Ovary (tissue), 9 donors: Measurements from ENCODE around the gene XXYLT1. TPM values are rescaled to one million over a fixed set of nuclear protein-coding genes. Genes with fewer than 3 reads are reported as not detected.

Source experiments
- DNase-seq, 5 donors: peaks; one replicate each; pipeline ENCODE4 v3.0.0-alpha.2; 2019 to 2020
- H3K27ac ChIP-seq, 2 donors: fragments of 200-600 bp; one replicate each; pipeline versions ENCODE4 v1.5.1 to v1.8.0; 2019 to 2022
- H3K27me3 ChIP-seq: fragments of 200-600 bp; one replicate; pipeline ENCODE4 v1.8.0; 2022
- H3K36me3 ChIP-seq: fragments of 200-600 bp; sonication (generic); one replicate; pipeline ENCODE4 v1.5.1; 2019
- H3K4me1 ChIP-seq: one replicate; pipeline ENCODE4 v1.8.1; 2013; ENCODE audit warnings: mild to moderate bottlenecking, moderate library complexity; ENCODE audit not compliant: insufficient read depth
- H3K4me3 ChIP-seq: fragments of 200-600 bp; sonication (generic); one replicate; pipeline ENCODE4 v1.5.1; 2017
- H3K9me3 ChIP-seq, 2 donors: fragments of 200-600 bp in 1 of 2; sonication (generic) in 1 of 2; one replicate each; pipeline versions ENCODE4 v1.5.1 to v1.8.1; 2013 to 2019; ENCODE audit warnings: mild to moderate bottlenecking in 1 of 2, moderate library complexity in 1 of 2
- EP300 ChIP-seq: sonication (generic); formaldehyde crosslinking; IDR thresholded peaks from one replicate; pipeline ENCODE4 v1.6.1; 2017; ENCODE audit warnings: antibody characterized with exemption
- POLR2A ChIP-seq: fragments of 450-650 bp; IDR thresholded peaks from one replicate; pipeline ENCODE4 v1.6.1; 2017; ENCODE audit warnings: antibody characterized with exemption, mild to moderate bottlenecking, moderate library complexity
- WGBS, 3 donors: extraction: QIAGEN DNeasy Blood & Tissue Kit in 1 of 3; methylation state at CpG; one replicate each; pipeline versions ENCODE4 v1.1.5 to v1.1.7; 2013 to 2017; 5-methylcytosine and 5-hydroxymethylcytosine counted together
- intact Hi-C, 4 donors: fragments of 100-400 bp; cut with DNase I; formaldehyde crosslinking; loops; one replicate each; pipeline versions ENCODE4 v1.11.0 to v1.15.1; 2022 to 2023
- polyA plus RNA-seq, 2 donors: library from polyadenylated mRNA; stranded (reverse); fragments of 200-250 nt in 1 of 2; fragments of 350-450 nt in 1 of 2; fragmentation: Illumina TruSeq in 1 of 2; extraction: RNeasy Lipid Tissue Mini Kit (QIAGEN cat#74804) in 1 of 2; gene quantifications; one replicate each; pipeline ENCODE4 v1.2.3, GENCODE V29; 2013 to 2014
- total RNA-seq, 7 donors: library from RNA; depleted of rRNA in 2 of 7; stranded (reverse); fragments of >200 nt in 2 of 7; fragmentation: NEBNext Ultra II Directional in 3 of 7; extraction: Animal tissue kit (Norgen Biotek cat#: 25700) in 3 of 7; gene quantifications; one replicate each; pipeline versions ENCODE4 v1.1.0 to v1.2.4, GENCODE V29; 2016 to 2023
- TF ChIP-seq, protein P1 (sequence below), 3 donors: fragments of 450-650 bp in 2 of 3; fragments of 200-600 bp in 1 of 3; IDR thresholded peaks; one replicate each; pipeline versions ENCODE4 v1.5.1 to v1.8.0; 2016 to 2022; ENCODE audit warnings: antibody characterized with exemption in 3 of 3, mild to moderate bottlenecking in 1 of 3
- donor health status: DM: no; HTN: no; CAD: no; lungs with moderate emphysema.
- donor health status: DM: no; HTN: no; CAD: no.
- donor health status: Bipolar disorder and iron deficiency.
- donor health status: DM: yes; HTN: yes; CAD: no.
- donor health status: DM: no; HTN: no; CAD: no.
- donor health status: DM: yes; HTN: yes; CAD: no.

XXYLT1 gene
- total and polyA plus RNA-seq, 9 donors, result 5.6 to 13.6 (median 10.2) TPM

DNA sequence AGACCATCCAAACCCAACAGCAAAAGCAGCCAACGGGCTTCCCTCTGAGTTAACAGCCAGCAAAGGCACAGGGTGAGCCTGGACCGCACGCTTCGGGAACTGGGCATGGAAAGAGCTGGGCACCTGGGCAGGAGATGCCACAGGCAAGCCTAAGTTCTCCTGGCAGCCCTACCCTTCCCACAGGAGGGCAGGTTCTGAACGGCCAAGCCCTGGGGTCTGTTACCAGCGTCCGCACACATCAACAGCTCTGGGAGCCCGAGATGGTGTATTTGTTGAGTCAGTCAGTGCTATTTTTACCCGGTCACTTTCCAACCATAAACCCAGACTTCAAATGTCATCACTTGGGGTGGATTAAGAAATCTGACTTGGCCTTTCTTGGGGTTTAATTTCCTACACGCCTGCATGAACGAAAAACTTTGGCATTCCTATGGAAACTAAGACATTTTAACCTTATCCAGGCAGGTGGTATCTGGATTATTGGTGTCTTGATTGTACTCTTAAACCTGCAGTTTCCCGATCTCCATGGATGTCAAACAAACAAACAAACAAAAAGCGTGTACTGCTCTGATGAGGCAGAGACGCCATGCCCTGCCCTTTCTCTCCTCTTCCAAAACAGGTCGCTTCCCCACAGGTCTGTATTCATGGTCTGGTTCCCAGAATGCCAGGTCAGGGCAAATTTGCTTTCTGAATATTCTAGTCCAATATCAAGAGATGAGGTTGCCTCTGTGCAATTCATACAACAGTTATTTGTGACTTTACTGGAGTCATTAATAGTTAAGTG is 99.7 kb downstream of the XXYLT1 start:
- Histone ChIP-seq H3K36me3 (no peaks in the 10 kb centered on the region), H3K27me3 (no peaks in the 10 kb centered on the region), H3K27ac (no peak overlapping the region), H3K4me1 (no peaks in the 10 kb centered on the region), H3K9me3 (no peaks in the 10 kb centered on the region), H3K4me3 (no peak overlapping the region)
- intact Hi-C loops, result no loop called here
- TF ChIP-seq, protein P1, sequence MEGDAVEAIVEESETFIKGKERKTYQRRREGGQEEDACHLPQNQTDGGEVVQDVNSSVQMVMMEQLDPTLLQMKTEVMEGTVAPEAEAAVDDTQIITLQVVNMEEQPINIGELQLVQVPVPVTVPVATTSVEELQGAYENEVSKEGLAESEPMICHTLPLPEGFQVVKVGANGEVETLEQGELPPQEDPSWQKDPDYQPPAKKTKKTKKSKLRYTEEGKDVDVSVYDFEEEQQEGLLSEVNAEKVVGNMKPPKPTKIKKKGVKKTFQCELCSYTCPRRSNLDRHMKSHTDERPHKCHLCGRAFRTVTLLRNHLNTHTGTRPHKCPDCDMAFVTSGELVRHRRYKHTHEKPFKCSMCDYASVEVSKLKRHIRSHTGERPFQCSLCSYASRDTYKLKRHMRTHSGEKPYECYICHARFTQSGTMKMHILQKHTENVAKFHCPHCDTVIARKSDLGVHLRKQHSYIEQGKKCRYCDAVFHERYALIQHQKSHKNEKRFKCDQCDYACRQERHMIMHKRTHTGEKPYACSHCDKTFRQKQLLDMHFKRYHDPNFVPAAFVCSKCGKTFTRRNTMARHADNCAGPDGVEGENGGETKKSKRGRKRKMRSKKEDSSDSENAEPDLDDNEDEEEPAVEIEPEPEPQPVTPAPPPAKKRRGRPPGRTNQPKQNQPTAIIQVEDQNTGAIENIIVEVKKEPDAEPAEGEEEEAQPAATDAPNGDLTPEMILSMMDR (IDR thresholded peaks at IDR 0.05), result no peak
- TF ChIP-seq EP300 (no peak), POLR2A (no peak)
- 88 to 94% (median 93%) methylated on average over 15 of the region's 15 CpGs for WGBS, 3 donors
- no peak for DNase-seq

DNA sequence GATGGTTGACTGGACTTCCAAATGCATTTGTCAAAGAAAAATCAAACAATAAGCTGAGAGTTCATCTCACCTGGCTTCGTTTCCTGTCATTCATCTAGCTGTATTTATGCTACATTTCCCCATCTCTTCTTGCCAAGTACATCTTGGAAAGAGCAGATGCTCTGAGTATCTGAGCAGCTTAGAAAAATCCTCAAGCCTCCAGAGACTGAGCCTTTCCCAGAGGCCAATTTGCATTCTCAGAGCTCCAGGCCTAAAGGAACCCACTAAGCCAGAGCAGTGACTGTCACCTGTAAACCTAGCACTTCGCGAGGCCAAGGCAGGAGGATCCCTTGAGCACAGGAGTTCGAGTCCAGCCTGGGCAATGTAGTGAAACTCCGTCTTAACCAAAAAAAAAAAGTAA is 100.5 kb downstream of the XXYLT1 start:
- WGBS, 3 donors, result 98 to 99% (median 98%) methylated on average over 5 of the region's 5 CpGs
- intact Hi-C loops, result no loop called here
- H3K9me3 ChIP-seq, result no peaks in the 10 kb centered on the region
- H3K27me3 ChIP-seq, result no peaks in the 10 kb centered on the region
- no peaks in the 10 kb centered on the region for H3K4me1 ChIP-seq
- no peak overlapping the region for H3K4me3 ChIP-seq
- DNase-seq, result no peak
- no peak overlapping the region for H3K27ac ChIP-seq
- no peaks in the 10 kb centered on the region for H3K36me3 ChIP-seq
- TF ChIP-seq POLR2A (no peak), EP300 (no peak)
- TF ChIP-seq, protein P1 (IDR thresholded peaks at IDR 0.05), result no peak

- Histone ChIP-seq H3K36me3 (no peaks in the 10 kb centered on the region), H3K4me1 (no peaks in the 10 kb centered on the region), H3K4me3 (no peak overlapping the region), H3K27ac (no peak overlapping the region), H3K27me3 (no peaks in the 10 kb centered on the region), H3K9me3 (no peaks in the 10 kb centered on the region)
- 91 to 94% (median 93%) methylated on average over 23 of the region's 23 CpGs for WGBS, 3 donors
- TF ChIP-seq, protein P1 (IDR thresholded peaks at IDR 0.05), result no peak
- no peak for TF ChIP-seq POLR2A
- no peak for TF ChIP-seq EP300
- no peak for DNase-seq
- intact Hi-C loops, result no loop called here
These were observed 101.8 kb downstream of the XXYLT1 start for GRCh38 chr3:195169011-195169649.

- H3K36me3 ChIP-seq, result no peaks in the 10 kb centered on the region
- TF ChIP-seq, protein P1 (IDR thresholded peaks at IDR 0.05), result no peak
- TF ChIP-seq POLR2A (no peak), EP300 (no peak)
- no peaks in the 10 kb centered on the region for H3K27me3 ChIP-seq
- 85 to 99% (median 98%) methylated on average over 6 of the region's 6 CpGs for WGBS, 3 donors
- no peaks in the 10 kb centered on the region for H3K9me3 ChIP-seq
- H3K4me1 ChIP-seq, result no peaks in the 10 kb centered on the region
- DNase-seq, result no peak
- no peak overlapping the region for H3K4me3 ChIP-seq
- H3K27ac ChIP-seq, result no peak overlapping the region
- intact Hi-C loops, result no loop called here
These were observed 102.8 kb downstream of the XXYLT1 start for GRCh38 chr3:195168009-195168762.
